WTC11 (cell line): ENCODE results near the gene TASL.

ENCODE experiments used
- ATF1 ChIP-seq: sonication (generic); formaldehyde crosslinking; IDR thresholded peaks from 2 replicates; pipeline ENCODE4 v1.8.1; 2023; ENCODE audit warnings: mild to moderate bottlenecking, moderate library complexity, missing genetic modification reagents
- CTCF ChIP-seq: fragments of 200-600 bp; IDR thresholded peaks from 2 replicates; pipeline ENCODE4 v1.8.0; 2022; ENCODE audit warnings: antibody characterized with exemption
- ETV6 ChIP-seq: sonication (generic); formaldehyde crosslinking; IDR thresholded peaks from 2 replicates; pipeline ENCODE4 v1.8.1; 2022; ENCODE audit warnings: mild to moderate bottlenecking, missing genetic modification reagents
- FOXK1 ChIP-seq: sonication (generic); formaldehyde crosslinking; IDR thresholded peaks from 2 replicates; pipeline ENCODE4 v1.8.0; 2022; ENCODE audit warnings: mild to moderate bottlenecking, moderate library complexity, missing genetic modification reagents
- SMAD3 ChIP-seq: sonication (generic); formaldehyde crosslinking; IDR thresholded peaks from 2 replicates; pipeline ENCODE4 v1.8.0; 2022; ENCODE audit warnings: missing genetic modification reagents, mild to moderate bottlenecking, borderline replicate concordance
- SP1 ChIP-seq: sonication (generic); formaldehyde crosslinking; conservative IDR thresholded peaks from 2 replicates; pipeline ENCODE4 v1.8.1; 2022; ENCODE audit warnings: missing genetic modification reagents
- TCF7 ChIP-seq: sonication (generic); formaldehyde crosslinking; IDR thresholded peaks from 2 replicates; pipeline ENCODE4 v1.8.0; 2022; ENCODE audit warnings: mild to moderate bottlenecking, low read depth, missing genetic modification reagents, moderate library complexity
- TP53 ChIP-seq: sonication (generic); formaldehyde crosslinking; IDR thresholded peaks from 2 replicates; pipeline ENCODE4 v1.8.1; 2023; ENCODE audit warnings: mild to moderate bottlenecking, missing genetic modification reagents
- USF2 ChIP-seq: sonication (generic); formaldehyde crosslinking; IDR thresholded peaks from 2 replicates; pipeline ENCODE4 v1.8.1; 2023; ENCODE audit warnings: mild to moderate bottlenecking, missing genetic modification reagents, moderate library complexity

GRCh38 chrX:30612250-30612655, 34.7 kb upstream of the TASL start:
- TF ChIP-seq ATF1 (CRISPR knock-in tag) (no peak), USF2 (no peak), CTCF (no peak), ETV6 (CRISPR knock-in tag) (no peak), TCF7 (CRISPR knock-in tag) (no peak), SMAD3 (CRISPR knock-in tag) (no peak), TP53 (CRISPR knock-in tag) (no peak), SP1 (CRISPR knock-in tag) (no peak), FOXK1 (CRISPR knock-in tag) (no peak)
